ENCODE results near the gene PLEKHJ1.
A peak's percentile ranks its signal among the peaks of the same experiment; 100 is the strongest.

Gene PLEKHJ1

GRCh38 chr19:2269244-2270156 lies 33.4 kb upstream of the PLEKHJ1 start:
- DNase-seq (ENCODE audit: low read depth in 2 of 2) = peak; percentile 98

GRCh38 chr19:2268861-2269243 lies 32.7 kb upstream of the PLEKHJ1 start:
- no peak for DNase-seq (ENCODE audit: low read depth in 2 of 2)

- DNase-seq (ENCODE audit: low read depth in 2 of 2) = no peak
These were observed 32.3 kb upstream of the PLEKHJ1 start for GRCh38 chr19:2268480-2268830.

GRCh38 chr19:2266183-2266993 lies 30.3 kb upstream of the PLEKHJ1 start:
- no peak for DNase-seq (ENCODE audit: low read depth in 2 of 2)

DNA sequence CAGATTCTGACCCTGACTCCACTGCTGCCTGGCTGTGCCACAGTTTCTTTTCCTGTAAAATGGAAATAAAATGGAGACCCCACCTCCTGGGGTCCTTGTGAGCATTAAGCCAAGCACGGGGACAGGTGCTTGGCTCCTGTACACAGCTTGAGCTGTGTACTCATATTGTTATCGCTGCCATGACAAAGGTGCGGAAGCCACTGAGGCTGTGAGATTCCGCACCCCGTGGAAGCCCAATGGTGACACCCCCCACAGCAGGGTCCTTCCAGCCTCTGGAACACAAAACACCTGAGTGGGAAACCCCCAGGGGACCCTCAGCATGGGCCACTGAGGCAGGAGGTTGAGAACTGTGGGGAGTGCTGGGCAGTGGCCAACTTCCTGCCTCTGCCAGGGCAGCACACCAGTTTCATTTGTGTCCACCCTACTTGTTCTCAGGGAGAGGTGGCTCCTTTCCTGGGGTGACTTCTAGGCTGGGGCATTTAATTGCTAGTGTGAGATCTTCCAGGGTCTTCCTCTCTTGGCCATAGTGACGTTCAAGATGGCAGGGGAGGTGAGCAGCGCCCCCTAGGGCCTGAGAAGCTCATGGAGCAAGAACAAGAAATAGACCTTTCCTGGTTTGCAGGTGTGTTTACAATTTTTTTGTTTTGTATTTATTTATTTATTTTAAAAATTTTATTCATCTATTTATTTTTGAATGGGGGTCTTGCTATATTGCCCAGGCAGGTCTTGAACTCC lies 25.5 kb upstream of the PLEKHJ1 start:
- peak in 1 of 2 donors; percentile 63 for DNase-seq (ENCODE audit: low read depth in 2 of 2)

GRCh38 chr19:2260341-2260805 lies 24.2 kb upstream of the PLEKHJ1 start:
- no peak for DNase-seq (ENCODE audit: low read depth in 2 of 2)

GRCh38 chr19:2259336-2259735 lies 23.2 kb upstream of the PLEKHJ1 start:
- DNase-seq (ENCODE audit: low read depth in 2 of 2) = no peak

- no peak for DNase-seq (ENCODE audit: low read depth in 2 of 2)
These were observed 20.0 kb upstream of the PLEKHJ1 start, which contains the start of gene JSRP1 for GRCh38 chr19:2255982-2256685. Gene JSRP1, minus strand, starts transcription at chr19:2256417. Its CDS starts 1,103 bp downstream, at chr19:2255314.

DNA sequence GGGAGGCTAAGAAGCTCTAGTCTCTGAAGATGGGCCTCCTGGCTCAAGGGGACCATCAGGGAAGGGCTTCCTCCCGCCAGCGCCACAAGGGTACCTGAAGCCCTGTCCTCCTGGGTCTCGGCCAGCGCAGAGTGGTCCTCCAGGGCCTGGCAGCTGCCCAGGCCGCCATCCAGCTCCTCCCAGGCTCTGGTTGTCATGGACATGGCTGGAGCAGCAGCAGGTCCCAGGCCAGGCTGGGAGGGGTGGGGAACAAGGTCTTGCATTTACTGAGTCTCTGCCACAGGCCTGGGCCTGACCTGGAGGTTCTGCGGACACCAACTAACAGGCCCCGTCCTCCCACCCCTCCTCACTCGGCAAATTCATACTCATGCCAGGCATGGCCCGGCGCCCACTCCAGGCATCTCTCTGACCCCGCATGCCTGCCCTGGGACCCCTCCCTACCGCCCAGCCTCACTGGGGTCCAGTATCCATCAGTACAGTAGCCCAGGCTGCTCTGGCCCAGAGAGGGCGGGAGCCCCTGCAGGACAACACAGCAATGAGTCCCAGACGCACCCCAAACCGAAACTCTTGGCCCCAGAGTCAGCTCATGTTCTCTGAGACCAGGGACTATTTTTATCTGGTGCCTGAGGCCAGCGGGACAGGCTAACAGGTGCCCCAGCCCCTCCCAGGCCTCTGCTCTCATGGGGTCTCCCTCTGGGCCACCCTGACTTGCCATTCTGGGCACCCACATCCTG lies 19.1 kb upstream of the PLEKHJ1 start:
- DNase-seq (ENCODE audit: low read depth in 2 of 2) = no peak

DNA sequence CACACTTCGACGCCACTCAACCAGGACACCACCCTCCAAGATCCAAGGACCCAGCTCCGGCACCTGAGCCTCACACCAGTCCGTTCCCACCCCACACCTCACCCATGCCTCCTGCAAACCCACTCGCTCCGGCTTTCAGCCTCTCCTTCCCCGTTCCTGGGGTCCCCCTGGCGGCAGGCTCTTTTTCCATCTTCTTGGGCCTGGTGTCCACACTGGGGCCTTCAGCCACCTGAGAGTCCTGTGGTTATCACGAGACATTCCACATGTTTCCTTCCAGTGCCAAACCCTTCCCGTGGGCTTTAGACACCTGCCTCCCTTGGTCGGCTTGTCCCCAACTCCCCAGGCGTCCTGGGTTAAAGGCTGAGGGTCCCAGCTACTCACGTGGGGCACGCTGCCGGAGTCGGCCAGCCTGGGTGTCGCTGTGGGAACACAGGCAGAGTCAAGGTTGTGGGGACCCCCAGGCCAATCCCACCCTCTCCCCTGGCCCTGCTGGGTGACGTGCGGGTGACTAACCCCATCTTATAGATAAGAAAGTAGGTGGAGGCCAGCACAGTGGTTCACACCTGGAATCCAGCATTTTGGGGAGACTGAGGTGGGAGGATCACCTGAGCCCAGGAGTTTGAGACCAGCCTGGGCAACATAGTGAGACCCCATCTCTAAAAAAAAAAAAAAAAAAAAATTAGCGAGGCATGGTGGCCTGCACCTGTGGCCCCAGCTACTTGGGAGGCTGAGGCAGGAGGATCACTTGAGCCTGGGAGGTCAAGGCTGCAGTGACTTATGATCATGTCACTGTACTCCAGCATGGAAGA lies 18.1 kb upstream of the PLEKHJ1 start:
- DNase-seq (ENCODE audit: low read depth in 2 of 2) = no peak

DNA sequence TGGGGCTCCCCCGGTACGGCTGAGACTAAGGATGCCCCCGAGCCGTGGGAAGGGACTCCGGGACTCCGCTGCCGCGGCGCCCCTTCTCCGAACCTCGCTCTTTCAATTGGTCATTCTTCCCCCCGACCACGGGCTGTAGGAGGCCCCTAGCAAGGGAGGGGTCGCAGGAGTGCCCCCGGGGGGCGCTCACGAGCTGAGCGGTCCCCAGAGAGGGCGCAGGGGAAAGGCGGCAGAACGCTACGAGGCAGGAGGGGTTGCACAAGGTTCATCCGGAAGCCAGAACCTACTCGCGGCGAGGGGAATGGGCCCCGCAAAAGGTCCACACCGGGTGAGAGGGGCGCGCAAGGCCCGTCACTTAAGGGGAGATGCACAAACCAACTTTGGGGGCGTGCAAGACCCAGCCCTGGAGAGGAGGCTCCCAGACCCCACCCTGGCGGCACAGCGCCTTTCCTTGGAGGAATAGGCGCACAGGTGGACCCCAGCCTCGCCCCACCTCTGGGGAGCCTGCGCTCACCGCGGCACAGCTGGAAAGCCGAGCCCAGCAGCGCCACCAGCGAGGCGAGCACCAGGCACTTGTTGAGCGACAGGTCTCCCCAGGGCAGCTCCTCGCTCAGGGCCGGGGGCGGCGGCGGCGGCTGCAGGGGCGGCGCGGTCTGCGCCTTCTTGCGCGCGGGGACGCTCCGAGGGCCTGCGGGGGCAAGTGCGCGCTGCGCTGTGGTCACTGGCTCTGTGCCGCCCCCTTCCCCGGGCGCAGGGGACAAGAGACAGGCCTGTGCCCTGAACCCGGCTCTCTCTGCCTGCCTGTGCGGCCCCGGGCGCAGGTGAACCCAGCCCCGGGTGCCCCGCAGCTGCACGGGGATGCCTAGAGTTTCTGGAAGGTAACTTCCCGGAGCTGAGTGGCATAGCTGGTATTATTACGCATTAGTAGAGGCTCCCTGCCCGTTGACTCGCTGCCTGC lies 17.3 kb upstream of the PLEKHJ1 start:
- DNase-seq (ENCODE audit: low read depth in 2 of 2) = no peak

DNA sequence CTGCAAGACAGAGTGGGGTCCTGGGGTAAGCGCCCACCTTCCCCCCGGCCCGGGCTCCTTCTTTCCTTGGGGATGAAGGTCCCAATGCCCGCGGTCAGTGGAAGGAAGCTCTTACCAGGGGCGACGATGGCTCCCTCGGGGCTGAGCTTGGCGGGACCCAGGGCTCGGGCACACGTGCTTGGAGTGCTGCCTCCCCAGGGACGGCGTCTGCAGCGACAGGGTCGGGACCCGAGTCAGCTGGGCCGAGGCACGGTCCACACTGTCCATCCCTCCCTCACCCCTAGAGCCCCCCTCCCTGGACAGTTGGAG lies 16.6 kb upstream of the PLEKHJ1 start:
- no peak for DNase-seq (ENCODE audit: low read depth in 2 of 2)

GRCh38 chr19:2252055-2252796 lies 16.1 kb upstream of the PLEKHJ1 start:
- no peak for DNase-seq (ENCODE audit: low read depth in 2 of 2)

DNA sequence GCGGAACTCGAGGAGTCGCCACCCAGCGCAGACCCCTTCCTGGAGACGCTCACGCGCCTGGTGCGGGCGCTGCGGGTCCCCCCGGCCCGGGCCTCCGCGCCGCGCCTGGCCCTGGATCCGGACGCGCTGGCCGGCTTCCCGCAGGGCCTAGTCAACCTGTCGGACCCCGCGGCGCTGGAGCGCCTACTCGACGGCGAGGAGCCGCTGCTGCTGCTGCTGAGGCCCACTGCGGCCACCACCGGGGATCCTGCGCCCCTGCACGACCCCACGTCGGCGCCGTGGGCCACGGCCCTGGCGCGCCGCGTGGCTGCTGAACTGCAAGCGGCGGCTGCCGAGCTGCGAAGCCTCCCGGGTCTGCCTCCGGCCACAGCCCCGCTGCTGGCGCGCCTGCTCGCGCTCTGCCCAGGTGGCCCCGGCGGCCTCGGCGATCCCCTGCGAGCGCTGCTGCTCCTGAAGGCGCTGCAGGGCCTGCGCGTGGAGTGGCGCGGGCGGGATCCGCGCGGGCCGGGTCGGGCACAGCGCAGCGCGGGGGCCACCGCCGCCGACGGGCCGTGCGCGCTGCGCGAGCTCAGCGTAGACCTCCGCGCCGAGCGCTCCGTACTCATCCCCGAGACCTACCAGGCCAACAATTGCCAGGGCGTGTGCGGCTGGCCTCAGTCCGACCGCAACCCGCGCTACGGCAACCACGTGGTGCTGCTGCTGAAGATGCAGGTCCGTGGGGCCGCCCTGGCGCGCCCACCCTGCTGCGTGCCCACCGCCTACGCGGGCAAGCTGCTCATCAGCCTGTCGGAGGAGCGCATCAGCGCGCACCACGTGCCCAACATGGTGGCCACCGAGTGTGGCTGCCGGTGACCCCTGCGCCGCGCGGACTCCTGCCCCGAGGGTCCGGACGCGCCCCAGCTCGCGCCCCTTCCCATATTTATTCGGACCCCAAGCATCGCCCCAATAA lies 15.3 kb upstream of the PLEKHJ1 start:
- no peak for DNase-seq (ENCODE audit: low read depth in 2 of 2)

DNA sequence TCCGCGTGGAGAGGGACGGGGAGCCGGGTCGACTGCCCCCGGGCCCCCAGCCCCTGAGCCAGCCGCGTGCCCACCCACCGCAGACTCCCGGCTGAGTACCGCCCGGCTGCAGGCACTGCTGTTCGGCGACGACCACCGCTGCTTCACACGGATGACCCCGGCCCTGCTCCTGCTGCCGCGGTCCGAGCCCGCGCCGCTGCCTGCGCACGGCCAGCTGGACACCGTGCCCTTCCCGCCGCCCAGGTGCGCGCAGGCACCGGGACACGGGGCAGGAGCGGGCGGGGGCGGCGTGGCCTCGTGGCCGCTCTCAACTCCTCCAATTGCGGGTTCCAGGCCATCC lies 14.6 kb upstream of the PLEKHJ1 start:
- DNase-seq (ENCODE audit: low read depth in 2 of 2) = no peak

- no peak for DNase-seq (ENCODE audit: low read depth in 2 of 2)
These were observed 14.0 kb upstream of the PLEKHJ1 start for GRCh38 chr19:2249880-2250765.

Measured in stimulated activated CD4-positive, alpha-beta T cell treated with anti-CD3 and anti-CD28 coated beads, Interleukin-4, amount 100 ng/mL, for 48 hours (primary cell).